OCI-LY7 (cell line): ENCODE results near the gene SORBS2. TPM values are rescaled to one million over a fixed set of nuclear protein-coding genes. Genes with fewer than 3 reads are reported as not detected.
A peak's percentile ranks its signal among the peaks of the same experiment; 100 is the strongest.

Source experiments
- BruUV-seq: library from RNA; stranded (reverse); fragments of 400-500 nt; replicated peaks from 2 replicates; lab custom pipeline; 2021; lab: Mats Ljungman, UMichigan
- CTCF ChIA-PET: fragments of 300-600 bp; sonication (Branson Sonifier 250); formaldehyde crosslinking; loops from one replicate; lab custom pipeline; 2022; ENCODE audit warnings: antibody characterized with exemption; ENCODE audit not compliant: unreplicated experiment; lab: Charles Lee
- POLR2A ChIA-PET: fragments of 300-600 bp; sonication (Branson Sonifier 250); formaldehyde crosslinking; loops from one replicate; lab custom pipeline; 2022; ENCODE audit warnings: antibody characterized with exemption; lab: Charles Lee
- DNase-seq: peaks from one replicate; pipeline ENCODE4 v3.0.0-alpha.2; 2015; ENCODE audit warnings: low spot score
- H2AFZ ChIP-seq: fragments of 200-600 bp; sonication (generic), shearing (Covaris generic); 2 replicates; pipeline ENCODE4 v1.6.1; 2014; ENCODE audit warnings: mild to moderate bottlenecking, antibody characterized with exemption, low read length, moderate library complexity
- H3K27ac ChIP-seq: fragments of 200-600 bp; sonication (generic); 2 replicates; pipeline ENCODE4 v1.5.1; 2014; ENCODE audit warnings: mixed run types, low read depth, mild to moderate bottlenecking, moderate library complexity, low read length, inconsistent platforms; ENCODE audit not compliant: poor library complexity, severe bottlenecking
- H3K36me3 ChIP-seq: fragments of 200-600 bp; sonication (generic); 2 replicates; pipeline ENCODE4 v1.6.1; 2014; ENCODE audit warnings: mild to moderate bottlenecking, antibody characterized with exemption, low read length, moderate library complexity, mixed read lengths; ENCODE audit not compliant: insufficient read depth
- H3K4me1 ChIP-seq: fragments of 200-600 bp; sonication (generic); 2 replicates; pipeline ENCODE4 v1.5.1; 2014; ENCODE audit warnings: mild to moderate bottlenecking, low read length; ENCODE audit not compliant: insufficient read depth, poor library complexity, severe bottlenecking
- H3K4me2 ChIP-seq: fragments of 200-600 bp; sonication (generic); 2 replicates; pipeline ENCODE4 v1.6.1; 2014; ENCODE audit warnings: mild to moderate bottlenecking, low read length
- H3K4me3 ChIP-seq: fragments of 200-600 bp; sonication (generic); 2 replicates; pipeline ENCODE4 v1.5.1; 2014; ENCODE audit warnings: mild to moderate bottlenecking, low read depth, low read length; ENCODE audit not compliant: poor library complexity, severe bottlenecking
- H3K79me2 ChIP-seq: fragments of 200-600 bp; sonication (generic); 2 replicates; pipeline ENCODE4 v1.6.1; 2016; ENCODE audit warnings: low read depth, mild to moderate bottlenecking, low read length, moderate library complexity, mixed read lengths; ENCODE audit not compliant: insufficient read depth
- H3K9me2 ChIP-seq: fragments of 200-600 bp; sonication (generic); 2 replicates; pipeline ENCODE4 v1.6.1; 2016; ENCODE audit warnings: mild to moderate bottlenecking, low read length, mixed read lengths; ENCODE audit not compliant: insufficient read depth
- H3K9me3 ChIP-seq: fragments of 200-600 bp; sonication (generic); 2 replicates; pipeline ENCODE4 v1.6.1; 2014; ENCODE audit warnings: mild to moderate bottlenecking, mixed run types, low read length, mixed read lengths
- H4K20me1 ChIP-seq: fragments of 200-600 bp; sonication (generic); 2 replicates; pipeline ENCODE4 v1.6.1; 2014; ENCODE audit warnings: mild to moderate bottlenecking, antibody characterized with exemption, low read length, moderate library complexity, mixed read lengths; ENCODE audit not compliant: insufficient read depth
- EZH2phosphoT487 ChIP-seq: fragments of 200-600 bp; sonication (generic); IDR thresholded peaks from 2 replicates; pipeline ENCODE4 v1.6.1; 2018; ENCODE audit warnings: low read depth, borderline replicate concordance, mild to moderate bottlenecking, mixed run types, antibody characterized with exemption, low read length, moderate library complexity, mixed read lengths
- intact Hi-C: fragments of 100-400 bp; cut with micrococcal nuclease; formaldehyde crosslinking; loops from one replicate; pipeline ENCODE4 v1.10.0; 2022; ENCODE audit not compliant: unreplicated experiment
- total RNA-seq, 2 experiments: library from RNA; depleted of rRNA in 1 of 2; stranded (reverse); fragments of >200 nt in 1 of 2; shearing (Covaris generic) in 1 of 2; gene quantifications; 2 replicates each; pipeline ENCODE4 v1.2.3, GENCODE V29; 2014 to 2022
- TF ChIP-seq, protein P1 (sequence below): fragments of 200-600 bp; sonication (generic); conservative IDR thresholded peaks from 2 replicates; pipeline ENCODE4 v1.5.1; 2014; ENCODE audit warnings: mild to moderate bottlenecking, antibody characterized with exemption, low read length, moderate library complexity, mixed read lengths

Gene SORBS2
- total RNA-seq, 2 experiments from 2014 or later: 33.2 to 43.5 TPM

DNA sequence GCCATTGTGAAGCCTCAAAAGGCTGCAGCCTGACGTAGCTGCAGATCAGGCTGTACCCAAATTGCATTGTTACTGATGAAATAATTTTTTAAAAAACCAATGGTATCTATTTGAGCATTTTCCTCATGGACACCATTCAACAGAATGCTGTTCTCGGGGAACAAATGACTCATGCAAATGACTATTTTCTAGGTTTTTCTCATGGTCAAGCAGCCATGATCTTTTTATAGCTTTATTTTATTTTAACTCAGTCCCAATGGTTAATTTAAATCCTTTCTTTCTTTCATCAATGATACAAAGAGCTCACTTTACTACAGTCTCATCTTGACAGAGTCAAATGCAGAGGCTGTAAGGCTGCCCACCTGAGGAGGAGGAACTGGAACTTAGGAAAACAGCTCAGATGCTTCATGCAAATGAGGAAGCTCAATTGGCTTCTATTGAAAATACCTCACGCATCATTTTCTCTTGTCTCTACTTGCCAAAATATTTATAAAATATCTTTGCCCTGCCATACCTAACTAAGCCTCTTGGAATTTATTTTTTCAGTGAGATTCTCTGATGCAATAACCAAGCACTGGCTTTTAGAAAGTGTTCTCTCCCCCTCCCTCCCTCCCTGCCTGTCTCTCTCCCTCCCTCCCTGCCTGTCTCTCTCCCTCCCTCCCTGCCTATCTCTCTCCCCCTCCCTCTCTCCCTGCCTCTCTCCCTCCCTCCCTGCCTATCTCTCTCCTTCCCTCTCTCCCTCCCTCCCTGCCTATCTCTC, 81.0 kb downstream of the SORBS2 start:
- ChIA-PET POLR2A (interaction anchor here (0.5 to 2.3 kb wide), 13 partner anchors 9 to 1926 kb away, joined by 3 to 10 read pairs (median 4); partner anchors contain the start of gene SORBS2), CTCF (no interaction called here)
- H3K9me2 ChIP-seq: no peaks in the 10 kb centered on the region
- H3K79me2 ChIP-seq: no peaks in the 10 kb centered on the region
- H4K20me1 ChIP-seq: no peaks in the 10 kb centered on the region
- peaks cover 51% of the 10 kb centered on the region for H3K4me1 ChIP-seq
- H3K36me3 ChIP-seq: no peaks in the 10 kb centered on the region
- DNase-seq: peak; percentile 78
- peak overlapping the region; percentile 46 for H3K4me3 ChIP-seq
- BruUV-seq: no TSS peak
- H3K9me3 ChIP-seq: no peaks in the 10 kb centered on the region
- intact Hi-C loops: loop anchor here (1.0 to 5.0 kb wide), 2 partner anchors 80 to 151 kb away; no protein-coding TSS in a partner anchor
- peak overlapping the region; percentile 47 for H3K27ac ChIP-seq
- H3K4me2 ChIP-seq: peak overlapping the region; percentile 69
- no peak for TF ChIP-seq EZH2phosphoT487
- TF ChIP-seq, protein P1, sequence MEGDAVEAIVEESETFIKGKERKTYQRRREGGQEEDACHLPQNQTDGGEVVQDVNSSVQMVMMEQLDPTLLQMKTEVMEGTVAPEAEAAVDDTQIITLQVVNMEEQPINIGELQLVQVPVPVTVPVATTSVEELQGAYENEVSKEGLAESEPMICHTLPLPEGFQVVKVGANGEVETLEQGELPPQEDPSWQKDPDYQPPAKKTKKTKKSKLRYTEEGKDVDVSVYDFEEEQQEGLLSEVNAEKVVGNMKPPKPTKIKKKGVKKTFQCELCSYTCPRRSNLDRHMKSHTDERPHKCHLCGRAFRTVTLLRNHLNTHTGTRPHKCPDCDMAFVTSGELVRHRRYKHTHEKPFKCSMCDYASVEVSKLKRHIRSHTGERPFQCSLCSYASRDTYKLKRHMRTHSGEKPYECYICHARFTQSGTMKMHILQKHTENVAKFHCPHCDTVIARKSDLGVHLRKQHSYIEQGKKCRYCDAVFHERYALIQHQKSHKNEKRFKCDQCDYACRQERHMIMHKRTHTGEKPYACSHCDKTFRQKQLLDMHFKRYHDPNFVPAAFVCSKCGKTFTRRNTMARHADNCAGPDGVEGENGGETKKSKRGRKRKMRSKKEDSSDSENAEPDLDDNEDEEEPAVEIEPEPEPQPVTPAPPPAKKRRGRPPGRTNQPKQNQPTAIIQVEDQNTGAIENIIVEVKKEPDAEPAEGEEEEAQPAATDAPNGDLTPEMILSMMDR: no peak
- no peak overlapping the region for H2AFZ ChIP-seq

DNA sequence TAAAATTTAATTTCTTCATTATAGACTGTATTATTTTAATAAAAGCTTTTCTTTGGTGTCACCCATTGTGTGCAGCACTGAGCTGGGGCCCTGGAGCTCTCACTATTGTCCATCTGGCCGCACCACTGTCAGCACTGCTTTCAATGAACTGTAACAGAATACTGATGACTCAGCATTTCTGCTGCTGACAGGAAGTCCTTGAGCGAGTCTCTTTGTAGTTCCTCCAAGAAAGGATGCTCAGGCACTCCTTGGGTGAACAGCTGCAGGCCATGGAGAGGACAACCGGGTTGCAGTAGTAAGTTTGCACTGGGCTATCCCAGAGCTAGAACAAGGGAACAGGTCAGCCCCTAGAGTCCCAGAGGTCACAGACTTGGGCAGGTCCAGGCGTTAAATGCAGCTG, 81.6 kb downstream of the SORBS2 start:
- H3K27ac ChIP-seq: peak overlapping the region; percentile 47
- H3K9me3 ChIP-seq: no peaks in the 10 kb centered on the region
- peak overlapping the region; percentile 46 for H3K4me3 ChIP-seq
- POLR2A ChIA-PET: interaction anchor here (0.6 to 2.3 kb wide), 11 partner anchors 8 to 1242 kb away, joined by 3 to 10 read pairs (median 4); partner anchors contain the start of gene SORBS2
- CTCF ChIA-PET: interaction anchor here (0.6 kb wide), 1 partner anchor 1580 kb away, joined by 3 read pairs; no protein-coding TSS in a partner anchor
- TF ChIP-seq, protein P1: no peak
- no peak for TF ChIP-seq EZH2phosphoT487
- H2AFZ ChIP-seq: no peak overlapping the region
- peaks cover 51% of the 10 kb centered on the region for H3K4me1 ChIP-seq
- no TSS peak for BruUV-seq
- H4K20me1 ChIP-seq: no peaks in the 10 kb centered on the region
- H3K79me2 ChIP-seq: no peaks in the 10 kb centered on the region
- no peaks in the 10 kb centered on the region for H3K9me2 ChIP-seq
- intact Hi-C loops: loop anchor here (5.0 kb wide), 1 partner anchor 152 kb away; no protein-coding TSS in a partner anchor
- H3K36me3 ChIP-seq: no peaks in the 10 kb centered on the region
- H3K4me2 ChIP-seq: peak overlapping the region; percentile 69
- peak; percentile 78 for DNase-seq
